ENCODE data around the gene ARHGEF12.

The ARHGEF12 gene

DNA sequence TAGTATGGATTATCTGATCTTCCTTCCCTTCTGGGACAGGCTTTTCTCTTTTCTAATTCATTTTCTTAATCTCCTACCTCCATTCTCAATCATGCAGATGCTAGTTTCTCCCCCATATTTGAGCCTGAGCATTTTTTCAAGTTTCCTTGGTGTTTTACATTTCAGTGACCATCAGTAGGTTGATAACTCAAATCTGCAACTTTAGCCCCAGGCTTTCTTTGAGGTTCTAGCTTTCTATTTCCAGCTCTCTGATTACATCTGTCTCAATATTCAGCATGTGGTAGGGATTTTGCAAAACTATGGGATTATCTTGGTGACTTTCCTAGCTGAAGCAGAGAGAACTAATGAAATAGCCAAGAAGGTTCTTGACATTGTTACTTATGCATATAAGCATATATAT lies 67.8 kb downstream of the ARHGEF12 start:
- no peaks in the 10 kb centered on the region for H3K27me3 ChIP-seq (ENCODE audit: low read depth, low read length)
- peaks cover 32% of the 10 kb centered on the region for H4K20me1 ChIP-seq (ENCODE audit: insufficient read depth, low read length)
- peaks cover 16% of the 10 kb centered on the region for H3K4me1 ChIP-seq (ENCODE audit: low read length)

DNA sequence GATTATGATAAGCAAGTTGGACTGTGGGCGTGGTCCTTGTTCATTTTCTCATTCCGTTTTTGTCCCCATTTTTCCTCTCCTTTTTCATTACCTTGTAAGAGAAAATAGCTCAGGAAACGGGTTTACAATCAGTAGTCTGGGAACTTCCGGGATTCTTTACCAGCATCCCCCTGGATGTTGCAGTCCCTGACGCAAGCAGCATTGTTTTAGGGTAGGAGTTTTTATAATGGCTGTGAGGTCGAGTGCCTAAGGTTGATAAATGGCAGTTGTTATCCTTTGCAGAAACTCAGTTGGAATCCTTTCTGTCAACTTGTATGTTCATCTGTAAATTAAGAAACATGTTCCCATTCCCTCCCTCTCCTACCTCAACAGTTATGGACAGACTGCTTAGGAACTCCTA lies 68.3 kb downstream of the ARHGEF12 start:
- Histone ChIP-seq H3K9me3 (ENCODE audit: insufficient read depth, low read length) (no peaks in the 10 kb centered on the region), H3K4me1 (ENCODE audit: low read length) (peaks cover 16% of the 10 kb centered on the region), H3K27ac (ENCODE audit: low read length) (no peak overlapping the region), H3K4me3 (ENCODE audit: low read length) (no peak overlapping the region), H3K36me3 (replicated peaks; ENCODE audit: low read depth, low read length) (no peaks in the 10 kb centered on the region), H3K79me2 (ENCODE audit: low read length) (peaks cover 6% of the 10 kb centered on the region; the same call in 1 of the 2 replicates), H3K4me2 (ENCODE audit: low read length) (no peak overlapping the region), H3K27me3 (ENCODE audit: low read depth, low read length) (no peaks in the 10 kb centered on the region), H2AFZ (ENCODE audit: low read depth, low read length) (no peak overlapping the region), H3K9ac (ENCODE audit: low read length) (no peak overlapping the region), H4K20me1 (ENCODE audit: insufficient read depth, low read length) (peaks cover 29% of the 10 kb centered on the region)
- TF ChIP-seq EZH2phosphoT487 (IDR thresholded peaks at IDR 0.05; ENCODE audit: low read depth) = no peak
- TF ChIP-seq, protein P1, sequence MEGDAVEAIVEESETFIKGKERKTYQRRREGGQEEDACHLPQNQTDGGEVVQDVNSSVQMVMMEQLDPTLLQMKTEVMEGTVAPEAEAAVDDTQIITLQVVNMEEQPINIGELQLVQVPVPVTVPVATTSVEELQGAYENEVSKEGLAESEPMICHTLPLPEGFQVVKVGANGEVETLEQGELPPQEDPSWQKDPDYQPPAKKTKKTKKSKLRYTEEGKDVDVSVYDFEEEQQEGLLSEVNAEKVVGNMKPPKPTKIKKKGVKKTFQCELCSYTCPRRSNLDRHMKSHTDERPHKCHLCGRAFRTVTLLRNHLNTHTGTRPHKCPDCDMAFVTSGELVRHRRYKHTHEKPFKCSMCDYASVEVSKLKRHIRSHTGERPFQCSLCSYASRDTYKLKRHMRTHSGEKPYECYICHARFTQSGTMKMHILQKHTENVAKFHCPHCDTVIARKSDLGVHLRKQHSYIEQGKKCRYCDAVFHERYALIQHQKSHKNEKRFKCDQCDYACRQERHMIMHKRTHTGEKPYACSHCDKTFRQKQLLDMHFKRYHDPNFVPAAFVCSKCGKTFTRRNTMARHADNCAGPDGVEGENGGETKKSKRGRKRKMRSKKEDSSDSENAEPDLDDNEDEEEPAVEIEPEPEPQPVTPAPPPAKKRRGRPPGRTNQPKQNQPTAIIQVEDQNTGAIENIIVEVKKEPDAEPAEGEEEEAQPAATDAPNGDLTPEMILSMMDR (IDR thresholded peaks at IDR 0.05; ENCODE audit: low read depth, low read length) = no peak

More for the DNA sequence above, 67.8 kb downstream of the ARHGEF12 start:
- peaks cover 6% of the 10 kb centered on the region; the same call in 1 of the 2 replicates for H3K79me2 ChIP-seq (ENCODE audit: low read length)
- H3K36me3 ChIP-seq (replicated peaks; ENCODE audit: low read depth, low read length) = no peaks in the 10 kb centered on the region
- TF ChIP-seq, protein P1 (IDR thresholded peaks at IDR 0.05; ENCODE audit: low read depth, low read length) = no peak
- TF ChIP-seq EZH2phosphoT487 (IDR thresholded peaks at IDR 0.05; ENCODE audit: low read depth) = no peak
- H3K27ac ChIP-seq (ENCODE audit: low read length) = no peak overlapping the region
- H3K9ac ChIP-seq (ENCODE audit: low read length) = no peak overlapping the region
- H2AFZ ChIP-seq (ENCODE audit: low read depth, low read length) = no peak overlapping the region
- H3K4me3 ChIP-seq (ENCODE audit: low read length) = no peak overlapping the region
- no peaks in the 10 kb centered on the region for H3K9me3 ChIP-seq (ENCODE audit: insufficient read depth, low read length)
- H3K4me2 ChIP-seq (ENCODE audit: low read length) = no peak overlapping the region

DNA sequence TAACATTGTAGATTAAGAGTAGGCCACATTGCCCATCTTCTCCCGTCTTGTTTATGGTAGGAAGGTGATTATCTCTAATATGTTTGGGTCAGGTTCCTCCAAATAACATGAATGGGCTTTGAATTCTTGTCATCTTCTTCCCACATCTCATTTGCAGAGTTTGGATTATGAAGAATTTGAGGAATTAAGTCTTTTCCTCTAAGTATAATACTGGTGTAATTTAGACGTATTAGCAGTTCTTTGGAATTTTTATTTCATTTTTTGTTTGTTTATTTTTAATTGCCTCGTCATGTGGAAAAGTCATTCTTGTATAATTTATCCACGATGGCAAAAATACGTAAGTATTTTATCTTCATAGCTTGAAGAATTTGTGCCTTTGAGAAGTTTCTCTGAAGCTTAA lies 73.4 kb downstream of the ARHGEF12 start:
- Histone ChIP-seq H3K4me1 (ENCODE audit: low read length) (no peaks in the 10 kb centered on the region), H3K79me2 (ENCODE audit: low read length) (peaks cover 3% of the 10 kb centered on the region; the same call in 1 of the 2 replicates), H3K4me3 (ENCODE audit: low read length) (no peak overlapping the region), H3K27ac (ENCODE audit: low read length) (no peak overlapping the region), H3K9me3 (ENCODE audit: insufficient read depth, low read length) (no peaks in the 10 kb centered on the region), H4K20me1 (ENCODE audit: insufficient read depth, low read length) (peaks cover 2% of the 10 kb centered on the region; the same call in 1 of the 2 replicates), H3K27me3 (ENCODE audit: low read depth, low read length) (no peaks in the 10 kb centered on the region), H3K4me2 (ENCODE audit: low read length) (no peak overlapping the region), H3K36me3 (replicated peaks; ENCODE audit: low read depth, low read length) (no peaks in the 10 kb centered on the region), H3K9ac (ENCODE audit: low read length) (no peak overlapping the region), H2AFZ (ENCODE audit: low read depth, low read length) (no peak overlapping the region)
- TF ChIP-seq, protein P1 (IDR thresholded peaks at IDR 0.05; ENCODE audit: low read depth, low read length) = no peak
- TF ChIP-seq EZH2phosphoT487 (IDR thresholded peaks at IDR 0.05; ENCODE audit: low read depth) = no peak

DNA sequence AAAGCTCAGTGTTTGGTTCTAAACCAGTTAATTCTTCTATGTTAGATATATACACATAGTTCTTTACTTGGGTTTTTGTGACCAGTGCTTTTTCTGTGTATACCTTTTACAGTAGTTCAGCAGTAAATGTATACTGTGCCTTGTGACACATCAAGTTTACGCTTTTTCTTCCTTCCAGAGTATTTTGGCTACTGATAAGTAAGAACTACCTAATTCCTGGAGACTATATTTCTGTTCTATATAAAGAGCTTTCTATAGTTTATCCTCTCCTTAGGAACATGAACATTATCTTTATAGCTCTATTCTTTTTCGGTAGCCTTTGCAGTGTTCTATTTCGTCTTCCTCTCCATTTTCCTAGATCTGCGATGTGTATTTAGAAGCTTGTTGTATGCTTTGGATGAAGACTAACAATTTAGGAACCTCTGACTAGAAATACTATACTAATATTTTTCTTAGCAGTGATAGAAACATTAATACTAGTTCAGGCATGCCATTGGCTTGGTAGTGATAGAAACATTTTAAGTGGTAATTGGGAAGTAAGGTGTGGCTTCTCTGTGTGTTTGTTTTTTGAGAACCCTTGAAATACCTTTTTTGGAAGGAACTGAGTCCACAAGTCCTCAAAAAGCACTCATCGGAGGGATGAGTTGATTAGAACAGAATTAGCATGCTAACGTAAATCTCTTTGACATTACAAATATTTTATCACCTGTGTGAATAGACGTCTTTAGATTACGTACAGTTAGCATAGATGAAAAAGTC lies 74.6 kb downstream of the ARHGEF12 start:
- no peak for TF ChIP-seq EZH2phosphoT487 (IDR thresholded peaks at IDR 0.05; ENCODE audit: low read depth)
- TF ChIP-seq, protein P1 (IDR thresholded peaks at IDR 0.05; ENCODE audit: low read depth, low read length) = no peak
- H3K79me2 ChIP-seq (ENCODE audit: low read length) = no peaks in the 10 kb centered on the region
- H3K9ac ChIP-seq (ENCODE audit: low read length) = no peak overlapping the region
- no peaks in the 10 kb centered on the region for H3K27me3 ChIP-seq (ENCODE audit: low read depth, low read length)
- H3K4me3 ChIP-seq (ENCODE audit: low read length) = no peak overlapping the region
- H3K4me2 ChIP-seq (ENCODE audit: low read length) = no peak overlapping the region
- H3K27ac ChIP-seq (ENCODE audit: low read length) = no peak overlapping the region
- no peaks in the 10 kb centered on the region for H3K9me3 ChIP-seq (ENCODE audit: insufficient read depth, low read length)
- H3K36me3 ChIP-seq (replicated peaks; ENCODE audit: low read depth, low read length) = no peaks in the 10 kb centered on the region
- no peaks in the 10 kb centered on the region for H3K4me1 ChIP-seq (ENCODE audit: low read length)
- H4K20me1 ChIP-seq (ENCODE audit: insufficient read depth, low read length) = no peaks in the 10 kb centered on the region
- H2AFZ ChIP-seq (ENCODE audit: low read depth, low read length) = no peak overlapping the region

Data from OCI-LY3 (cell line).